Muscle layer of duodenum (tissue), 2 donors: Measurements from ENCODE around the gene USF2.
"Not testable (repeated sequence)": the region's sequence is repeated elsewhere in the genome, so short reads cannot be mapped to it uniquely, and the experiment has no call there.

Experiments
- H3K27ac ChIP-seq: one replicate; pipeline ENCODE4 v1.7.0; 2013; ENCODE audit warnings: mild to moderate bottlenecking, low read length
- H3K27me3 ChIP-seq: one replicate; pipeline ENCODE4 v1.7.0; 2013; ENCODE audit warnings: low read depth, mild to moderate bottlenecking, control low read depth, low read length
- H3K36me3 ChIP-seq, 2 donors: one replicate each; pipeline ENCODE4 v1.7.0; 2013; ENCODE audit warnings: low read length in 2 of 2, control low read depth in 1 of 2, mild to moderate bottlenecking in 1 of 2; ENCODE audit not compliant: insufficient read depth in 2 of 2, control insufficient read depth in 1 of 2
- H3K4me1 ChIP-seq, 2 donors: one replicate each; pipeline ENCODE4 v1.7.0; 2013; ENCODE audit warnings: low read length in 2 of 2, mild to moderate bottlenecking in 2 of 2, control low read depth in 1 of 2, moderate library complexity in 1 of 2; ENCODE audit not compliant: insufficient read depth in 2 of 2, control insufficient read depth in 1 of 2
- H3K4me3 ChIP-seq, 2 donors: one replicate each; pipeline ENCODE4 v1.7.0; 2013; ENCODE audit warnings: low read length in 2 of 2, low read depth in 1 of 2, mild to moderate bottlenecking in 1 of 2
- H3K9me3 ChIP-seq, 2 donors: one replicate each; pipeline ENCODE4 v1.7.0; 2013; ENCODE audit warnings: low read length in 2 of 2, control low read depth in 1 of 2, mild to moderate bottlenecking in 1 of 2; ENCODE audit not compliant: control insufficient read depth in 1 of 2
- donor health status: healthy.

The USF2 gene

DNA sequence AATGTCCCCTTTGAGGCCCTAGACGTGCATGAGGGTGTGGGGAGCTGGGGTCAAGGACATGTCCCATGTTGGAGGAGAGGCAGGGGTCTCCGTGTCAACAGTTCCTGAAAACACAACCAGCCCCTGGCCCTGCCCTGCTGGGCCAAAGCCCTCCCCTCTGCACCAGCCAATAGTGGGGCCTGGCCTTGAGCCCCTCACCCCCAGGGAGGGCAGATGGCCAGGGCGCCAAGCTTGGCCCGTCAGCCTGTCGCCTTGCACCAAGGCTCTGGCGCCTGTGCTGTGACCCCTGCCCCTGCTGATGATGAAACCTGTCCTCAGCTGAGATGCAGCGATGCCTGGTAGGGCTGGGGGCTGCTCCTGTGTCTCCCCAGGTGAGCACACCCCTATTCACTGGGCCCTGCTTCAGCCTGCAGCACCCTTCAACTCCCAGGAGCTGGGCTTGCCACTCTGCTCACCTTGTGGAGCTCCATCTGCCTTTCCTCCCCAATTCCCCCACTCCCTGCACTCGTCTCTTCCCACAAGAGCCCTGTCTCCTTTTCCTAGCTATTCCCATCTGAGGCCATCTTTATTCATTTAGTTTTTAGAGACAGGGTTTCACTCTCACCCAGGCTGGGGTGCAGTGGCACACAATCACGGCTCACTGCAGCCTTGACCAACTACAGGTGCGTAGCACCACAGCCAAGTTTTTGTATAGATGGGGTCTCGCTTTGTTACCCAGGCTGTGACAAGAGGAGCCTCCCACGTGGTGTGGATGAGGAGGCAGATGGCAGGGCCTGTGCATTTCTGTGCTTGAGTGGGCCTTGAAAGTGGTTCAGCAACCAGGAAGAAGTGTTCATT lies 11.4 kb downstream of the USF2 start:
- Histone ChIP-seq H3K27ac (no peak overlapping the region), H3K4me1 (no peaks in the 10 kb centered on the region), H3K36me3 (peaks cover 19 to 45% of the 10 kb centered on the region in 2 donors)

DNA sequence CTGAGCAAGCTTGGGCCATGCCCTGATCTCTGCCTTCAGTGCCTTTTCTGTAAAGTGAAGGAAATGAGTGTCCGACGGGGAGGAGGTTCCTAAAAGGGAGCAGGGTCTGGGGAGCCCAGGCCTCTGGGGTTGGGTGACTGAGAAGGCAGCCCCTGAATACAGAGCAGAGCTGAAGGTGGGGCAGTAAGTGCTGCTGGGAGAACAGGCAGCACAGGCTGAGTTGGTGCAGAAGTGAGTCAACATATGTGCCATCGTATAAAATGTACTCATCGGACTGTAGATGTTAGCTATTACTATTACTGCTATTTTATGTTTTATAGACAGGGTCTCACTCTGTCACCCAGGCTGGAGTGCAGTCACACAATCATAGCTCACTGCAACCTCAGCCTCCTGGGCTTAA lies 12.5 kb downstream of the USF2 start:
- Histone ChIP-seq H3K4me1 (no peaks in the 10 kb centered on the region), H3K4me3 (no peak overlapping the region), H3K27ac (no peak overlapping the region), H3K36me3 (peaks cover 13 to 36% of the 10 kb centered on the region in 2 donors), H3K9me3 (no peaks in the 10 kb centered on the region), H3K27me3 (peaks cover 4% of the 10 kb centered on the region)

More for the DNA sequence above, 11.4 kb downstream of the USF2 start:
- Histone ChIP-seq H3K4me3 (no peak overlapping the region), H3K9me3 (no peaks in the 10 kb centered on the region), H3K27me3 (peaks cover 4% of the 10 kb centered on the region)

- H3K9me3 ChIP-seq: no peaks in the 10 kb centered on the region
- peaks cover 0 to 5% of the 10 kb centered on the region in 2 donors for H3K36me3 ChIP-seq
- no peaks in the 10 kb centered on the region for H3K4me1 ChIP-seq
- H3K27me3 ChIP-seq: peaks cover 4% of the 10 kb centered on the region
- no peak overlapping the region for H3K27ac ChIP-seq
- H3K4me3 ChIP-seq: no peak overlapping the region
These were observed 15.7 kb downstream of the USF2 start for GRCh38 chr19:35284153-35285094.

DNA sequence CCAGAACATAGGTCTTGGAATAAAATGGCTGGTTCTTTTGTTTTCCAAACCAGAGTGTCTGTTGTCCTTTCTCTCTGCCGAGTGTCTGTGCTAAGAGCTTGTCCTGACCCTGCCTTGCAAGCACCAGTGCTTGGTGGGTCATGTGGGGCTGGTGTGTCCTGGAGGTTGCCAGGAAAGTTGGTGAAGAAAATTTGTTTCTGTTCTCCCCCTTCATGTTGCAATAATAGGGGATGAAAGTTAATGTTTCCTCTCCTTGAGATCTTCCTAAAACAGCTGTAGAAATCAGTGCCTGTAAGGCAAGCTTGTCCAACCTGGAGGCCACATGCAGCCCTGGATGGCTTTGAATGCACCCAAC lies 16.3 kb downstream of the USF2 start:
- Histone ChIP-seq H3K9me3 (no peaks in the 10 kb centered on the region), H3K36me3 (peaks cover 0 to under 1% of the 10 kb centered on the region in 2 donors), H3K4me1 (no peaks in the 10 kb centered on the region), H3K27me3 (peaks cover 4% of the 10 kb centered on the region), H3K4me3 (no peak overlapping the region), H3K27ac (no peak overlapping the region)

- H3K4me1 ChIP-seq, H3K27ac ChIP-seq, H3K36me3 ChIP-seq, H3K27me3 ChIP-seq, H3K9me3 ChIP-seq, H3K4me3 ChIP-seq: not testable (repeated sequence)
These were observed 16.7 kb downstream of the USF2 start for GRCh38 chr19:35285465-35285864.

- not testable (repeated sequence) for H3K9me3 ChIP-seq, H3K4me1 ChIP-seq, H3K27me3 ChIP-seq, H3K4me3 ChIP-seq, H3K36me3 ChIP-seq, H3K27ac ChIP-seq
These were observed 17.3 kb downstream of the USF2 start for GRCh38 chr19:35286101-35286500.

GRCh38 chr19:35287713-35288112 lies 19.0 kb downstream of the USF2 start:
- Histone ChIP-seq H3K9me3 (no peaks in the 10 kb centered on the region), H3K27me3 (peaks cover 4% of the 10 kb centered on the region), H3K27ac (no peak overlapping the region), H3K4me3 (no peak overlapping the region), H3K36me3 (no peaks in the 10 kb centered on the region), H3K4me1 (no peaks in the 10 kb centered on the region)

DNA sequence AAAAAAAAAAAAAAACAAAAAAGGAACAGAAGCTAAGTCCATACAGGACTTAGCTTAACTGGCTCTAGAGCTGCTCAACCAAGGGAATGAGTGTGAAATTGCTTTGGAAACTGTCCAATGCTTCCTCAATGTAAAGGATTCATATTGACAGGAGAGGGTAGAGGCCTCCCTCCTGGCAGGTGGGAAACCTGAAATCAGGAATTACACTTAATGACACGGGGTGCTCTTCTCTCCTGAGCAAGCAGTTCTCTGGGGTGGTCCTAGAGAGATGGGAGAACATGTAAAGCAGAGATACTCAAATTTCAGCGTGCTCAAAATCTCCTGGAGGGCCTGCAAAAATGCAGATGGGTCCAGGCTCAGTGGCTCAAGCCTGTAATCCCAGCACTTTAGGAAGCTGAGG lies 19.6 kb downstream of the USF2 start:
- H3K9me3 ChIP-seq: no peaks in the 10 kb centered on the region

DNA sequence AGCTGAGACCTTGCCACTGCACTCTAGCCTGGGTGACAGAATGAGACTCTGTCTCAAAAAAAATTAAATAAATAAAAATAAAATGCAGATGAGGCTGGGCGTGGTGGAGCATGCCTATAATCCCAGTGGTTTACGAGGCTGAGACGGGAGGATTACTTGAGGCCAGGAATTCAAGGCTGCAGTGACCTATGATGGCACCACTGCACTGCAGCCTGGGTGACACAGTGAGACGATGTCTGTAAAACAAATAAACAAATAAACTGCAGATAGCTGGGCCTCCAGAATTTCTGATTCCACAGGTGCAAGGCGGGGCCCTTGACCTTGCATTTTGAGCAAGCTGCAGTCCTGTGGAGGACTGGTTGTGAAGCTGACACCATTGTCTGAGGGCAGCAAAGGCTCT lies 20.1 kb downstream of the USF2 start:
- Histone ChIP-seq H3K36me3 (no peaks in the 10 kb centered on the region), H3K27ac (no peak overlapping the region), H3K4me1 (no peaks in the 10 kb centered on the region), H3K9me3 (no peaks in the 10 kb centered on the region), H3K4me3 (no peak overlapping the region), H3K27me3 (no peaks in the 10 kb centered on the region)

More for the DNA sequence above, 19.6 kb downstream of the USF2 start:
- Histone ChIP-seq H3K27me3 (peaks cover 3% of the 10 kb centered on the region), H3K4me1 (no peaks in the 10 kb centered on the region), H3K36me3 (no peaks in the 10 kb centered on the region), H3K4me3 (no peak overlapping the region), H3K27ac (no peak overlapping the region)

DNA sequence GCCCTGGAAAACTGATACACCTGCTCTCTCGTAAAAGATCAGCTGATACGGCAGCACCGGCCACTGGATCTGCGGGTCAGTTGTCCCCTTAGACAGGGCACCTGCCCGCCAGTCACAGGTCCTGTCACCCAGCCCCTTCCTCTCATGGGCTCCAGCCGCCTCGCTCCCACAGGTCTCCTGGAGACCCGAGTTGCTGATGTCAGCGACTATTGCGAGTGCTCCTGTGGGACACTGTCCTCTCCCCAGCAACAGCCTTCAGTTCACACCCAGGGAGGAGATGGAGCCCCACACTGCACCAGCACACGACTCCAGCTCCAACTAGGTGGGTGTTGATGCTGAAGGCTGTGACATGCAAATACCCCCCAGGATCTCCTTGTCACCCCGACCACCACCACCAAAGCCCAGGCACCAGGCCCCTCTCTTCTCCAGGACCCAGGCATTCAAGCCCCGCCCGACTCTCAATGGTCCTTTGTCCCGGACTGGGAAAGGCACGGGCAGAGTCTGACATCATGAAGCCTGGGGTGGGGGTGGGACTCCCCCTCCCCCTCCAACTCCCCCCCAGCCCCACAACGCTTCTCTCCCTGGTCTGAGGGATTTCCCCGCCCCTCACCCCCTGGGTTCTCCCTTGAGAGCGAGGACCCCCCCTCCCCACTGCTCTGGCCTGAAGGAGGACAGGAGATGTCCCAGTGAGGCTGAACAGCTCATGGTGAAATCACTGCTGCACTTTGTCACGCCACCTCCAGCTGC lies 21.8 kb downstream of the USF2 start:
- Histone ChIP-seq H3K27me3 (no peaks in the 10 kb centered on the region), H3K27ac (no peak overlapping the region), H3K4me3 (no peak overlapping the region), H3K36me3 (no peaks in the 10 kb centered on the region), H3K9me3 (no peaks in the 10 kb centered on the region), H3K4me1 (no peaks in the 10 kb centered on the region)

- H3K36me3 ChIP-seq: no peaks in the 10 kb centered on the region
- H3K9me3 ChIP-seq: no peaks in the 10 kb centered on the region
- no peak overlapping the region for H3K27ac ChIP-seq
- H3K4me1 ChIP-seq: no peaks in the 10 kb centered on the region
- no peak overlapping the region for H3K4me3 ChIP-seq
- no peaks in the 10 kb centered on the region for H3K27me3 ChIP-seq
These were observed 22.5 kb downstream of the USF2 start for GRCh38 chr19:35291259-35291658.
